Right lobe of liver (tissue), 6 donors: ENCODE results near the gene LRRC55. TPM values are rescaled to one million over a fixed set of nuclear protein-coding genes. Genes with fewer than 3 reads are reported as not detected.

Experiments used
- ATAC-seq, 4 donors: fragments of 200-7000 bp; cut with Tn5 transposase; one replicate each; pipeline ENCODE4 v1.9.1; 2020; ENCODE audit warnings: mild to moderate bottlenecking in 4 of 4, moderate library complexity in 4 of 4
- DNase-seq, 3 donors: peaks; one replicate each; pipeline ENCODE4 v3.0.0-alpha.2; 2020
- H3K27ac ChIP-seq, 3 donors: fragments of 200-600 bp; one replicate each; pipeline ENCODE4 v1.8.0; 2022
- H3K27me3 ChIP-seq, 2 donors: fragments of 200-600 bp; one replicate each; pipeline ENCODE4 v1.8.0; 2022
- H3K36me3 ChIP-seq, 4 donors: fragments of 200-600 bp; sonication (generic) in 1 of 4; one replicate each; pipeline versions ENCODE4 v1.5.1 to v1.8.0; 2017 to 2022; ENCODE audit warnings: control low read depth in 1 of 4
- H3K4me1 ChIP-seq, 4 donors: fragments of 200-600 bp; sonication (generic) in 1 of 4; one replicate each; pipeline versions ENCODE4 v1.5.1 to v1.8.0; 2017 to 2022; ENCODE audit warnings: control low read depth in 1 of 4
- H3K4me3 ChIP-seq, 3 donors: fragments of 200-600 bp; one replicate each; pipeline ENCODE4 v1.8.0; 2022
- H3K9me3 ChIP-seq, 4 donors: fragments of 200-600 bp; sonication (generic) in 1 of 4; one replicate each; pipeline versions ENCODE4 v1.5.1 to v1.8.0; 2017 to 2022; ENCODE audit warnings: control low read depth in 1 of 4
- CTCF ChIP-seq, 4 donors: fragments of 200-600 bp in 3 of 4; fragments of 450-650 bp in 1 of 4; IDR thresholded peaks; one replicate each; pipeline versions ENCODE4 v1.5.1 to v1.8.0; 2016 to 2022; ENCODE audit warnings: antibody characterized with exemption in 4 of 4, mild to moderate bottlenecking in 2 of 4
- POLR2A ChIP-seq: fragments of 450-650 bp; IDR thresholded peaks from one replicate; pipeline ENCODE4 v1.6.1; 2017; ENCODE audit warnings: antibody characterized with exemption, mild to moderate bottlenecking
- WGBS: methylation state at CpG from one replicate; pipeline ENCODE4 v1.1.6; 2018; ENCODE audit warnings: low coverage, low lambda C conversion rate; ENCODE audit not compliant: insufficient coverage; ENCODE audit errors: missing lambda C conversion rate; 5-methylcytosine and 5-hydroxymethylcytosine counted together
- intact Hi-C, 2 donors: fragments of 100-400 bp; cut with DNase I; formaldehyde crosslinking; loops; one replicate each; pipeline versions ENCODE4 v1.11.2 to v1.14.1; 2022
- total RNA-seq, 6 experiments: library from RNA; depleted of rRNA in 2 of 6; stranded (reverse); fragments of >200 nt in 2 of 6; fragmentation: NEBNext Ultra II Directional in 3 of 6; extraction: Animal tissue kit (Norgen Biotek cat#: 25700) in 3 of 6; gene quantifications; one replicate each; pipeline versions ENCODE4 v1.1.0 to v1.2.4, GENCODE V29; 2016 to 2023
- donor health status: DM: no; HTN: yes; CAD: no.
- donor health status: DM: no; HTN: no; CAD: no.
- donor health status: DM: no; HTN: no; CAD: no.
- donor health status: DM: no; HTN: yes; CAD: no.
- donor health status: DM: no; HTN: yes; CAD: no.

Gene LRRC55
- total RNA-seq, 6 experiments from 2014 or later, result 0.06 to 0.71 (median 0.13) TPM; not detected in 1

- no peak overlapping the region for H3K27ac ChIP-seq
- WGBS, result 32% methylated on average over 3 of the region's 4 CpGs
- H3K4me3 ChIP-seq, result no peak overlapping the region
- no peaks in the 10 kb centered on the region for H3K9me3 ChIP-seq
- no peaks in the 10 kb centered on the region for H3K27me3 ChIP-seq
- DNase-seq, result peak in 1 of 3 donors; percentile 40
- intact Hi-C loops, result no loop called here
- peaks cover 0 to 7% (median 1%) of the 10 kb centered on the region in 4 donors for H3K4me1 ChIP-seq
- TF ChIP-seq CTCF (IDR thresholded peaks at IDR 0.05) (no peak), POLR2A (no peak)
- ATAC-seq, result peak; percentile 40 to 70 (median 54)
- H3K36me3 ChIP-seq, result no peaks in the 10 kb centered on the region
These were observed 35.3 kb downstream of the LRRC55 start for GRCh38 chr11:57217053-57217452.

GRCh38 chr11:57219021-57219627 lies 37.4 kb downstream of the LRRC55 start:
- no peak for DNase-seq
- no peak overlapping the region for H3K27ac ChIP-seq
- 13% methylated on average over 6 of the region's 6 CpGs for WGBS
- H3K27me3 ChIP-seq, result no peaks in the 10 kb centered on the region
- peak; percentile 71 to 83 (median 74) for ATAC-seq
- no peaks in the 10 kb centered on the region for H3K36me3 ChIP-seq
- intact Hi-C loops, result no loop called here
- H3K4me1 ChIP-seq, result peaks cover 0 to 7% (median 1%) of the 10 kb centered on the region in 4 donors
- no peak for TF ChIP-seq CTCF (IDR thresholded peaks at IDR 0.05)
- TF ChIP-seq POLR2A, result no peak
- no peak overlapping the region for H3K4me3 ChIP-seq
- no peaks in the 10 kb centered on the region for H3K9me3 ChIP-seq

- no peak overlapping the region for H3K4me3 ChIP-seq
- intact Hi-C loops, result no loop called here
- H3K27me3 ChIP-seq, result no peaks in the 10 kb centered on the region
- H3K36me3 ChIP-seq, result no peaks in the 10 kb centered on the region
- WGBS, result 18% methylated on average over 1 of the region's 1 CpG
- H3K27ac ChIP-seq, result no peak overlapping the region
- H3K4me1 ChIP-seq, result peaks cover 0 to 7% (median 1%) of the 10 kb centered on the region in 4 donors
- no peak for DNase-seq
- TF ChIP-seq POLR2A (no peak), CTCF (IDR thresholded peaks at IDR 0.05) (no peak)
- no peak for ATAC-seq
- H3K9me3 ChIP-seq, result no peaks in the 10 kb centered on the region
These were observed 40.5 kb downstream of the LRRC55 start for GRCh38 chr11:57222239-57222638.

GRCh38 chr11:57223601-57224000 lies 41.8 kb downstream of the LRRC55 start:
- Histone ChIP-seq H3K36me3 (no peaks in the 10 kb centered on the region), H3K4me3 (no peak overlapping the region), H3K9me3 (no peaks in the 10 kb centered on the region), H3K27ac (no peak overlapping the region), H3K4me1 (peaks cover 0 to 7% (median 1%) of the 10 kb centered on the region in 4 donors), H3K27me3 (no peaks in the 10 kb centered on the region)
- TF ChIP-seq POLR2A, result no peak
- TF ChIP-seq CTCF (IDR thresholded peaks at IDR 0.05), result no peak
- intact Hi-C loops, result no loop called here
- no peak for ATAC-seq
- no peak for DNase-seq
- 79% methylated on average over 3 of the region's 3 CpGs for WGBS
